Muscle layer of duodenum (tissue), 2 donors: ENCODE results near the gene TMPRSS12.
"Not testable (repeated sequence)": the region's sequence is repeated elsewhere in the genome, so short reads cannot be mapped to it uniquely, and the experiment has no call there.

Experiments used
- H3K27ac ChIP-seq: one replicate; pipeline ENCODE4 v1.7.0; 2013; ENCODE audit warnings: mild to moderate bottlenecking, low read length
- H3K27me3 ChIP-seq: one replicate; pipeline ENCODE4 v1.7.0; 2013; ENCODE audit warnings: low read depth, mild to moderate bottlenecking, control low read depth, low read length
- H3K36me3 ChIP-seq, 2 donors: one replicate each; pipeline ENCODE4 v1.7.0; 2013; ENCODE audit warnings: low read length in 2 of 2, control low read depth in 1 of 2, mild to moderate bottlenecking in 1 of 2; ENCODE audit not compliant: insufficient read depth in 2 of 2, control insufficient read depth in 1 of 2
- H3K4me1 ChIP-seq, 2 donors: one replicate each; pipeline ENCODE4 v1.7.0; 2013; ENCODE audit warnings: low read length in 2 of 2, mild to moderate bottlenecking in 2 of 2, control low read depth in 1 of 2, moderate library complexity in 1 of 2; ENCODE audit not compliant: insufficient read depth in 2 of 2, control insufficient read depth in 1 of 2
- H3K4me3 ChIP-seq, 2 donors: one replicate each; pipeline ENCODE4 v1.7.0; 2013; ENCODE audit warnings: low read length in 2 of 2, low read depth in 1 of 2, mild to moderate bottlenecking in 1 of 2
- H3K9me3 ChIP-seq, 2 donors: one replicate each; pipeline ENCODE4 v1.7.0; 2013; ENCODE audit warnings: low read length in 2 of 2, control low read depth in 1 of 2, mild to moderate bottlenecking in 1 of 2; ENCODE audit not compliant: control insufficient read depth in 1 of 2
- donor health status: healthy.

The TMPRSS12 gene

GRCh38 chr12:50842637-50843493 is at the start of gene TMPRSS12:
TMPRSS12 (plus strand) TSS chr12:50842926; CDS start chr12:50842965, 39 bp downstream.
- H3K9me3 ChIP-seq, result no peaks in the 10 kb centered on the region
- no peak within 1 kb of the TSS for H3K27ac ChIP-seq
- H3K4me1 ChIP-seq, result peaks cover 0 to 4% of the 10 kb centered on the region in 2 donors
- H3K4me3 ChIP-seq, result peak within 1 kb of the TSS; percentile 38 to 39
- H3K27me3 ChIP-seq, result no peaks in the 10 kb centered on the region
- H3K36me3 ChIP-seq, result no peaks in the 10 kb centered on the region

- Histone ChIP-seq H3K36me3 (peaks cover 21 to 44% of the 10 kb centered on the region in 2 donors), H3K9me3 (peaks cover 3 to 5% of the 10 kb centered on the region in 2 donors), H3K27ac (no peak overlapping the region), H3K4me3 (no peak overlapping the region), H3K27me3 (no peaks in the 10 kb centered on the region), H3K4me1 (no peaks in the 10 kb centered on the region)
These were observed 42.8 kb upstream of the TMPRSS12 start for GRCh38 chr12:50799908-50800307.

- Histone ChIP-seq H3K27me3 (no peaks in the 10 kb centered on the region), H3K4me3 (no peak overlapping the region), H3K36me3 (peaks cover 14 to 25% of the 10 kb centered on the region in 2 donors), H3K4me1 (no peaks in the 10 kb centered on the region), H3K27ac (no peak overlapping the region), H3K9me3 (peaks cover 3 to 5% of the 10 kb centered on the region in 2 donors)
These were observed 39.4 kb upstream of the TMPRSS12 start for GRCh38 chr12:50803230-50803875.

GRCh38 chr12:50806176-50806575 is 36.5 kb upstream of the TMPRSS12 start:
- no peaks in the 10 kb centered on the region for H3K9me3 ChIP-seq
- H3K27me3 ChIP-seq, result no peaks in the 10 kb centered on the region
- H3K4me1 ChIP-seq, result no peaks in the 10 kb centered on the region
- H3K27ac ChIP-seq, result no peak overlapping the region
- no peak overlapping the region for H3K4me3 ChIP-seq
- H3K36me3 ChIP-seq, result peaks cover 11 to 23% of the 10 kb centered on the region in 2 donors

- not testable (repeated sequence) for H3K27me3 ChIP-seq, H3K9me3 ChIP-seq, H3K4me1 ChIP-seq, H3K27ac ChIP-seq, H3K4me3 ChIP-seq
- peaks cover 19 to 34% of the 10 kb centered on the region in 2 donors for H3K36me3 ChIP-seq
These were observed 33.6 kb upstream of the TMPRSS12 start for GRCh38 chr12:50809131-50809530.

- peaks cover 48 to 67% of the 10 kb centered on the region in 2 donors for H3K36me3 ChIP-seq
- H3K4me3 ChIP-seq, H3K27me3 ChIP-seq, H3K9me3 ChIP-seq, H3K4me1 ChIP-seq, H3K27ac ChIP-seq: not testable (repeated sequence)
These were observed 27.8 kb upstream of the TMPRSS12 start for GRCh38 chr12:50814921-50815320.

GRCh38 chr12:50820177-50820576 is 22.5 kb upstream of the TMPRSS12 start:
- no peak overlapping the region for H3K27ac ChIP-seq
- peaks cover 26 to 40% of the 10 kb centered on the region in 2 donors for H3K36me3 ChIP-seq
- no peaks in the 10 kb centered on the region for H3K4me1 ChIP-seq

GRCh38 chr12:50822082-50822481 is 20.6 kb upstream of the TMPRSS12 start:
- Histone ChIP-seq H3K36me3 (peaks cover 12 to 22% of the 10 kb centered on the region in 2 donors), H3K4me3 (no peak overlapping the region), H3K4me1 (peaks cover 0 to 7% of the 10 kb centered on the region in 2 donors), H3K27ac (no peak overlapping the region), H3K9me3 (no peaks in the 10 kb centered on the region), H3K27me3 (no peaks in the 10 kb centered on the region)

More at GRCh38 chr12:50820177-50820576, 22.5 kb upstream of the TMPRSS12 start:
- Histone ChIP-seq H3K27me3 (no peaks in the 10 kb centered on the region), H3K9me3 (no peaks in the 10 kb centered on the region), H3K4me3 (no peak overlapping the region)

- not testable (repeated sequence) for H3K4me3 ChIP-seq, H3K27me3 ChIP-seq, H3K27ac ChIP-seq, H3K9me3 ChIP-seq, H3K4me1 ChIP-seq
- peaks cover 5 to 11% of the 10 kb centered on the region in 2 donors for H3K36me3 ChIP-seq
These were observed 19.0 kb upstream of the TMPRSS12 start for GRCh38 chr12:50823724-50824123.

GRCh38 chr12:50824914-50825313 is 17.8 kb upstream of the TMPRSS12 start:
- Histone ChIP-seq H3K4me1 (peaks cover 0 to 7% of the 10 kb centered on the region in 2 donors), H3K36me3 (no peaks in the 10 kb centered on the region), H3K27me3 (no peaks in the 10 kb centered on the region), H3K4me3 (no peak overlapping the region), H3K9me3 (no peaks in the 10 kb centered on the region), H3K27ac (peak overlapping the region; percentile 74)

GRCh38 chr12:50825372-50825838 is 17.3 kb upstream of the TMPRSS12 start:
- Histone ChIP-seq H3K9me3 (no peaks in the 10 kb centered on the region), H3K36me3 (no peaks in the 10 kb centered on the region), H3K4me1 (peaks cover 0 to 7% of the 10 kb centered on the region in 2 donors), H3K4me3 (no peak overlapping the region), H3K27ac (peak overlapping the region; percentile 74), H3K27me3 (no peaks in the 10 kb centered on the region)
